ENCODE measurements around the gene SERPING1. TPM values are rescaled to one million over a fixed set of nuclear protein-coding genes. Genes with fewer than 3 reads are reported as not detected.

Gene SERPING1
- total and polyA plus RNA-seq, 2 of the 13 experiments (the other 11 are each of a cell fraction or from before 2014, with no cell fraction given): 2.0 to 10.4 TPM

DNA sequence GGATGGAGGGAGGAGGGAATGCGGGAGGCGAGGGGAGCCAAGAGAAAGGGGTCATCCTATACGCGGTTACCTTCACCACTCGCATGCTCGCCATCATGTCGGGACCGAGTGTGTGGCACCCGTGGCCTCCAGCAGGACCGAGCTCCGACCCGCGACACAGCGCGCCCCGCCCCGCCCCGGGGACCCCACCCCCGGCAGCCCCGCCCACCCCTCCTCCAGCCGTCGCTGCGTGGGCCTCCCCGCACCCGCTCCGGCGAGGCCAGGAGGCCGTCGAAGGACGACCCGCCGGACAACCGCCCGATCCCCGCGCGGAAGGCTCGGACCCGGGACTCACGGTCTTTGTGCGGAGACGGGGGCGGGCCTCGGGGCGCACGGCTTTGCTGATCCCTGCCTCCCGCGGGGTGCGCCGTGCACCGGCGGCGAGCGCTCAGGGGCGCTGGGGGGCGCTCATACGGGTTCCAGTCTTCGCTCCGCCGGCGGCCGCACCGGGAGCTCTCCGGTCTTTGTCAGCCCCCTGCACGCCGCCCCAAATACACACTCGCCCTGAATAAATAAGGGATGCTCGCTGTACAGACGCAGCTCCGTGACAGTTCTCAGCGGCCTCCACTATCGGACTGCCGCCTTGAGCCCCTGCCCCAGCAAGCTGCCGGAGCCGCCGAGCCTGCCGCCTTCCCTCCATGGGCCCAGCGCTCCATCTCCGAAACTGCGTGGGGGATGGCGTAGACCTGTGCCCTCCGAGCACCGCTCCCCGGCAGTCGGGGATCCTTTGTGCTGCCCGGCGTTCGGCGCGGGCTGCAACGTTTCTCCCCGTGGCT lies 29.8 kb upstream of the SERPING1 start, which contains the start of gene UBE2L6 (continued):
- TF ChIP-seq, protein P1, sequence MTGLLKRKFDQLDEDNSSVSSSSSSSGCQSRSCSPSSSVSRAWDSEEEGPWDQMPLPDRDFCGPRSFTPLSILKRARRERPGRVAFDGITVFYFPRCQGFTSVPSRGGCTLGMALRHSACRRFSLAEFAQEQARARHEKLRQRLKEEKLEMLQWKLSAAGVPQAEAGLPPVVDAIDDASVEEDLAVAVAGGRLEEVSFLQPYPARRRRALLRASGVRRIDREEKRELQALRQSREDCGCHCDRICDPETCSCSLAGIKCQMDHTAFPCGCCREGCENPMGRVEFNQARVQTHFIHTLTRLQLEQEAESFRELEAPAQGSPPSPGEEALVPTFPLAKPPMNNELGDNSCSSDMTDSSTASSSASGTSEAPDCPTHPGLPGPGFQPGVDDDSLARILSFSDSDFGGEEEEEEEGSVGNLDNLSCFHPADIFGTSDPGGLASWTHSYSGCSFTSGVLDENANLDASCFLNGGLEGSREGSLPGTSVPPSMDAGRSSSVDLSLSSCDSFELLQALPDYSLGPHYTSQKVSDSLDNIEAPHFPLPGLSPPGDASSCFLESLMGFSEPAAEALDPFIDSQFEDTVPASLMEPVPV (CRISPR knock-in tag; IDR thresholded peaks at IDR 0.05): no peak
- TF ChIP-seq, protein P2, sequence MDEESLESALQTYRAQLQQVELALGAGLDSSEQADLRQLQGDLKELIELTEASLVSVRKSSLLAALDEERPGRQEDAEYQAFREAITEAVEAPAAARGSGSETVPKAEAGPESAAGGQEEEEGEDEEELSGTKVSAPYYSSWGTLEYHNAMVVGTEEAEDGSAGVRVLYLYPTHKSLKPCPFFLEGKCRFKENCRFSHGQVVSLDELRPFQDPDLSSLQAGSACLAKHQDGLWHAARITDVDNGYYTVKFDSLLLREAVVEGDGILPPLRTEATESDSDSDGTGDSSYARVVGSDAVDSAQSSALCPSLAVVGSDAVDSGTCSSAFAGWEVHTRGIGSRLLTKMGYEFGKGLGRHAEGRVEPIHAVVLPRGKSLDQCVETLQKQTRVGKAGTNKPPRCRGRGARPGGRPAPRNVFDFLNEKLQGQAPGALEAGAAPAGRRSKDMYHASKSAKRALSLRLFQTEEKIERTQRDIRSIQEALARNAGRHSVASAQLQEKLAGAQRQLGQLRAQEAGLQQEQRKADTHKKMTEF (CRISPR knock-in tag; IDR thresholded peaks at IDR 0.05): 0 out of 2 replicates have a peak, but pooled peaks have one; percentile 29
- TF ChIP-seq REL (CRISPR knock-in tag; conservative IDR thresholded peaks at IDR 0.05) (0 out of 2 replicates have a peak, but pooled peaks have one; percentile 61), HMG20B (CRISPR knock-in tag; conservative IDR thresholded peaks at IDR 0.05) (no peak), ZNF350 (CRISPR knock-in tag; IDR thresholded peaks at IDR 0.05; ENCODE audit: borderline replicate concordance, low read depth) (peak; percentile 79; the same call in 1 of the 2 replicates), ZNF263 (CRISPR knock-in tag; IDR thresholded peaks at IDR 0.05) (0 out of 2 replicates have a peak, but pooled peaks have one; percentile 5), DR1 (CRISPR knock-in tag; IDR thresholded peaks at IDR 0.05) (no peak), RCOR2 (CRISPR knock-in tag; IDR thresholded peaks at IDR 0.05) (no peak), ASH2L (IDR thresholded peaks at IDR 0.05; ENCODE audit: insufficient read length, low read depth, low read length) (peak; percentile 51), ZNF530 (CRISPR knock-in tag; IDR thresholded peaks at IDR 0.05; ENCODE audit: low read depth) (0 out of 2 replicates have a peak, but pooled peaks have one; percentile 49), ZEB1 (IDR thresholded peaks at IDR 0.05; ENCODE audit: insufficient replicate concordance, low read depth) (no peak), SALL1 (CRISPR knock-in tag; IDR thresholded peaks at IDR 0.05) (peak; percentile 6; the same call in 1 of the 2 replicates), ZMAT3 (CRISPR knock-in tag; conservative IDR thresholded peaks at IDR 0.05) (no peak; the same call in 1 of the 2 replicates), ZFY (CRISPR knock-in tag; IDR thresholded peaks at IDR 0.05) (peak; percentile 31; the same call in 1 of the 2 replicates)
- TF ChIP-seq, protein P3, sequence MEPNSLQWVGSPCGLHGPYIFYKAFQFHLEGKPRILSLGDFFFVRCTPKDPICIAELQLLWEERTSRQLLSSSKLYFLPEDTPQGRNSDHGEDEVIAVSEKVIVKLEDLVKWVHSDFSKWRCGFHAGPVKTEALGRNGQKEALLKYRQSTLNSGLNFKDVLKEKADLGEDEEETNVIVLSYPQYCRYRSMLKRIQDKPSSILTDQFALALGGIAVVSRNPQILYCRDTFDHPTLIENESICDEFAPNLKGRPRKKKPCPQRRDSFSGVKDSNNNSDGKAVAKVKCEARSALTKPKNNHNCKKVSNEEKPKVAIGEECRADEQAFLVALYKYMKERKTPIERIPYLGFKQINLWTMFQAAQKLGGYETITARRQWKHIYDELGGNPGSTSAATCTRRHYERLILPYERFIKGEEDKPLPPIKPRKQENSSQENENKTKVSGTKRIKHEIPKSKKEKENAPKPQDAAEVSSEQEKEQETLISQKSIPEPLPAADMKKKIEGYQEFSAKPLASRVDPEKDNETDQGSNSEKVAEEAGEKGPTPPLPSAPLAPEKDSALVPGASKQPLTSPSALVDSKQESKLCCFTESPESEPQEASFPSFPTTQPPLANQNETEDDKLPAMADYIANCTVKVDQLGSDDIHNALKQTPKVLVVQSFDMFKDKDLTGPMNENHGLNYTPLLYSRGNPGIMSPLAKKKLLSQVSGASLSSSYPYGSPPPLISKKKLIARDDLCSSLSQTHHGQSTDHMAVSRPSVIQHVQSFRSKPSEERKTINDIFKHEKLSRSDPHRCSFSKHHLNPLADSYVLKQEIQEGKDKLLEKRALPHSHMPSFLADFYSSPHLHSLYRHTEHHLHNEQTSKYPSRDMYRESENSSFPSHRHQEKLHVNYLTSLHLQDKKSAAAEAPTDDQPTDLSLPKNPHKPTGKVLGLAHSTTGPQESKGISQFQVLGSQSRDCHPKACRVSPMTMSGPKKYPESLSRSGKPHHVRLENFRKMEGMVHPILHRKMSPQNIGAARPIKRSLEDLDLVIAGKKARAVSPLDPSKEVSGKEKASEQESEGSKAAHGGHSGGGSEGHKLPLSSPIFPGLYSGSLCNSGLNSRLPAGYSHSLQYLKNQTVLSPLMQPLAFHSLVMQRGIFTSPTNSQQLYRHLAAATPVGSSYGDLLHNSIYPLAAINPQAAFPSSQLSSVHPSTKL (CRISPR knock-in tag; IDR thresholded peaks at IDR 0.05): peak; percentile 34; the same call in 1 of the 2 replicates
- TF ChIP-seq, protein P4, sequence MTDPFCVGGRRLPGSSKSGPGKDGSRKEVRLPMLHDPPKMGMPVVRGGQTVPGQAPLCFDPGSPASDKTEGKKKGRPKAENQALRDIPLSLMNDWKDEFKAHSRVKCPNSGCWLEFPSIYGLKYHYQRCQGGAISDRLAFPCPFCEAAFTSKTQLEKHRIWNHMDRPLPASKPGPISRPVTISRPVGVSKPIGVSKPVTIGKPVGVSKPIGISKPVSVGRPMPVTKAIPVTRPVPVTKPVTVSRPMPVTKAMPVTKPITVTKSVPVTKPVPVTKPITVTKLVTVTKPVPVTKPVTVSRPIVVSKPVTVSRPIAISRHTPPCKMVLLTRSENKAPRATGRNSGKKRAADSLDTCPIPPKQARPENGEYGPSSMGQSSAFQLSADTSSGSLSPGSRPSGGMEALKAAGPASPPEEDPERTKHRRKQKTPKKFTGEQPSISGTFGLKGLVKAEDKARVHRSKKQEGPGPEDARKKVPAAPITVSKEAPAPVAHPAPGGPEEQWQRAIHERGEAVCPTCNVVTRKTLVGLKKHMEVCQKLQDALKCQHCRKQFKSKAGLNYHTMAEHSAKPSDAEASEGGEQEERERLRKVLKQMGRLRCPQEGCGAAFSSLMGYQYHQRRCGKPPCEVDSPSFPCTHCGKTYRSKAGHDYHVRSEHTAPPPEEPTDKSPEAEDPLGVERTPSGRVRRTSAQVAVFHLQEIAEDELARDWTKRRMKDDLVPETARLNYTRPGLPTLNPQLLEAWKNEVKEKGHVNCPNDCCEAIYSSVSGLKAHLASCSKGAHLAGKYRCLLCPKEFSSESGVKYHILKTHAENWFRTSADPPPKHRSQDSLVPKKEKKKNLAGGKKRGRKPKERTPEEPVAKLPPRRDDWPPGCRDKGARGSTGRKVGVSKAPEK (CRISPR knock-in tag; IDR thresholded peaks at IDR 0.05; ENCODE audit: borderline replicate concordance): peak; percentile 92; the same call in 1 of the 2 replicates
- TF ChIP-seq, protein P5, sequence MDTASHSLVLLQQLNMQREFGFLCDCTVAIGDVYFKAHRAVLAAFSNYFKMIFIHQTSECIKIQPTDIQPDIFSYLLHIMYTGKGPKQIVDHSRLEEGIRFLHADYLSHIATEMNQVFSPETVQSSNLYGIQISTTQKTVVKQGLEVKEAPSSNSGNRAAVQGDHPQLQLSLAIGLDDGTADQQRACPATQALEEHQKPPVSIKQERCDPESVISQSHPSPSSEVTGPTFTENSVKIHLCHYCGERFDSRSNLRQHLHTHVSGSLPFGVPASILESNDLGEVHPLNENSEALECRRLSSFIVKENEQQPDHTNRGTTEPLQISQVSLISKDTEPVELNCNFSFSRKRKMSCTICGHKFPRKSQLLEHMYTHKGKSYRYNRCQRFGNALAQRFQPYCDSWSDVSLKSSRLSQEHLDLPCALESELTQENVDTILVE (CRISPR knock-in tag; IDR thresholded peaks at IDR 0.05): no peak
